Calu3 (cell line): ENCODE results near the gene WWOX. TPM values are rescaled to one million over a fixed set of nuclear protein-coding genes. Genes with fewer than 3 reads are reported as not detected.

ENCODE experiments used
- BruUV-seq: library from RNA; stranded (reverse); fragments of 400-500 nt; replicated peaks from 2 replicates; lab custom pipeline; 2021; lab: Mats Ljungman, UMichigan
- CTCF ChIA-PET: fragments of 300-600 bp; sonication (Branson Sonifier 250); formaldehyde crosslinking; loops from one replicate; lab custom pipeline; 2022; ENCODE audit warnings: antibody characterized with exemption; lab: Charles Lee
- DNase-seq: peaks from one replicate; pipeline ENCODE4 v3.0.0; 2022
- H3K27ac Mint-ChIP-seq: one replicate; pipeline ENCODE4 v1.8.0; 2022; ENCODE audit warnings: mixed read lengths; ENCODE audit not compliant: unreplicated experiment
- H3K27me3 Mint-ChIP-seq: one replicate; pipeline ENCODE4 v1.8.0; 2022; ENCODE audit warnings: mixed read lengths; ENCODE audit not compliant: unreplicated experiment
- H3K36me3 Mint-ChIP-seq: one replicate; pipeline ENCODE4 v1.8.0; 2022; ENCODE audit warnings: mild to moderate bottlenecking, moderate library complexity, mixed read lengths; ENCODE audit not compliant: insufficient read depth, unreplicated experiment
- H3K4me1 Mint-ChIP-seq: one replicate; pipeline ENCODE4 v1.8.0; 2022; ENCODE audit warnings: mild to moderate bottlenecking, low read depth, mixed read lengths; ENCODE audit not compliant: unreplicated experiment
- H3K4me3 Mint-ChIP-seq: one replicate; pipeline ENCODE4 v1.8.0; 2022; ENCODE audit warnings: mild to moderate bottlenecking, low read depth, moderate library complexity, mixed read lengths; ENCODE audit not compliant: unreplicated experiment
- H3K9me3 Mint-ChIP-seq: one replicate; pipeline ENCODE4 v1.8.0; 2022; ENCODE audit warnings: low read depth, mixed read lengths; ENCODE audit not compliant: unreplicated experiment
- CTCF ChIP-seq: fragments of 200-600 bp; IDR thresholded peaks from one replicate; pipeline ENCODE4 v1.8.0; 2022; ENCODE audit warnings: antibody characterized with exemption; ENCODE audit not compliant: unreplicated experiment
- intact Hi-C: fragments of 100-400 bp; cut with micrococcal nuclease; formaldehyde crosslinking; loops from one replicate; pipeline ENCODE4 v1.10.0; 2022; ENCODE audit not compliant: unreplicated experiment
- total RNA-seq: library from RNA; stranded (reverse); gene quantifications from 2 replicates; pipeline ENCODE4 v1.2.3, GENCODE V29; 2022

Gene WWOX
- total RNA-seq, 1 experiment from 2014 or later = 33.5 TPM

GRCh38 chr16:78715106-78715505 lies 615.7 kb downstream of the WWOX start:
- CTCF ChIA-PET = interaction anchor here (0.6 kb wide), 1 partner anchor 16 kb away, joined by 4 read pairs; no protein-coding TSS in a partner anchor
- intact Hi-C loops = no loop called here
- H3K27me3 Mint-ChIP-seq = no peaks in the 10 kb centered on the region
- H3K27ac Mint-ChIP-seq = no peak overlapping the region
- H3K4me1 Mint-ChIP-seq = no peaks in the 10 kb centered on the region
- peaks cover 16% of the 10 kb centered on the region for H3K9me3 Mint-ChIP-seq
- TF ChIP-seq CTCF = no peak
- DNase-seq = no peak
- H3K4me3 Mint-ChIP-seq = no peak overlapping the region
- H3K36me3 Mint-ChIP-seq = no peaks in the 10 kb centered on the region
- no TSS peak for BruUV-seq

- no peak for TF ChIP-seq CTCF
- Mint-ChIP-seq H3K9me3 (peaks cover 16% of the 10 kb centered on the region), H3K4me3 (no peak overlapping the region), H3K27me3 (no peaks in the 10 kb centered on the region), H3K27ac (no peak overlapping the region), H3K4me1 (no peaks in the 10 kb centered on the region), H3K36me3 (no peaks in the 10 kb centered on the region)
- no peak for DNase-seq
- CTCF ChIA-PET = interaction anchor here (0.6 kb wide), 1 partner anchor 17 kb away, joined by 4 read pairs; no protein-coding TSS in a partner anchor
- BruUV-seq = no TSS peak
- intact Hi-C loops = no loop called here
Measured at GRCh38 chr16:78715673-78716072, 616.2 kb downstream of the WWOX start.

- BruUV-seq = no TSS peak
- Mint-ChIP-seq H3K27me3 (no peaks in the 10 kb centered on the region), H3K9me3 (peaks cover 13% of the 10 kb centered on the region), H3K4me3 (no peak overlapping the region), H3K27ac (no peak overlapping the region), H3K36me3 (no peaks in the 10 kb centered on the region), H3K4me1 (no peaks in the 10 kb centered on the region)
- CTCF ChIA-PET = no interaction called here
- intact Hi-C loops = no loop called here
- no peak for DNase-seq
- TF ChIP-seq CTCF = no peak
Measured at GRCh38 chr16:78718141-78718540, 618.7 kb downstream of the WWOX start.

- Mint-ChIP-seq H3K4me1 (no peaks in the 10 kb centered on the region), H3K27ac (no peak overlapping the region), H3K36me3 (no peaks in the 10 kb centered on the region), H3K9me3 (peaks cover 13% of the 10 kb centered on the region), H3K4me3 (no peak overlapping the region), H3K27me3 (no peaks in the 10 kb centered on the region)
- DNase-seq = no peak
- CTCF ChIA-PET = no interaction called here
- intact Hi-C loops = no loop called here
- no TSS peak for BruUV-seq
- TF ChIP-seq CTCF = no peak
Measured at GRCh38 chr16:78720416-78720815, 621.0 kb downstream of the WWOX start.
